ENCODE results near the gene CD9. TPM values are rescaled to one million over a fixed set of nuclear protein-coding genes. Genes with fewer than 3 reads are reported as not detected.

CD9 gene
- total RNA-seq, 3 donors from 2014 or later (not counting 1 experiment from before 2014, with no cell fraction given), result 2.1 to 55.9 (median 8.0) TPM

DNA sequence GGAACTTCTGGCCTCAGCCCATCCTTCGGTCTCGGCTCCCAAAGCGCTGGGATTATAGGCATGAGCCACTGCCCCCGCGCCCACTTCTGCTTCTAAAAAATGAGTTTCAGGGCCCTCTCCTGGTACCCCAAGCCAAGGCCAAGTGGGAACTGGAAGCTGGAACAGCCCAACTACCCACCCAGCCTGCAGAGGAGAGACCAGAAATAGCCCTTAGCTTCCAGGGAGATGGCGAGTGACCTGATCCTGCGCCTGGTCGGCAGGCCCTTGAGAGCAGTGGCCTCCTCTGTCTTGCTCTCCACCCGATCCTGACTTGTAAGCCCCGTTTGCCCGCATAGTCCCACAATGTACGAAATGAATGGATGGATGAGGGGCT is 79.0 kb downstream of the CD9 start:
- Mint-ChIP-seq H3K27ac (no peak overlapping the region), H3K36me3 (no peaks in the 10 kb centered on the region), H3K4me3 (peak overlapping the region; percentile 56), H3K9me3 (no peaks in the 10 kb centered on the region), H3K27me3 (ENCODE audit: low read depth in 2 of 2) (peaks cover 11 to 47% of the 10 kb centered on the region in 2 donors), H3K4me1 (no peaks in the 10 kb centered on the region)
- H3K9me3 ChIP-seq (ENCODE audit: control insufficient read depth, insufficient read depth, low read length), result no peaks in the 10 kb centered on the region
- peaks cover 10% of the 10 kb centered on the region for H3K4me1 ChIP-seq (ENCODE audit: control insufficient read depth, insufficient read depth, low read length)
- intact Hi-C loops (cut with micrococcal nuclease), result no loop called here
- TF ChIP-seq, protein P1, sequence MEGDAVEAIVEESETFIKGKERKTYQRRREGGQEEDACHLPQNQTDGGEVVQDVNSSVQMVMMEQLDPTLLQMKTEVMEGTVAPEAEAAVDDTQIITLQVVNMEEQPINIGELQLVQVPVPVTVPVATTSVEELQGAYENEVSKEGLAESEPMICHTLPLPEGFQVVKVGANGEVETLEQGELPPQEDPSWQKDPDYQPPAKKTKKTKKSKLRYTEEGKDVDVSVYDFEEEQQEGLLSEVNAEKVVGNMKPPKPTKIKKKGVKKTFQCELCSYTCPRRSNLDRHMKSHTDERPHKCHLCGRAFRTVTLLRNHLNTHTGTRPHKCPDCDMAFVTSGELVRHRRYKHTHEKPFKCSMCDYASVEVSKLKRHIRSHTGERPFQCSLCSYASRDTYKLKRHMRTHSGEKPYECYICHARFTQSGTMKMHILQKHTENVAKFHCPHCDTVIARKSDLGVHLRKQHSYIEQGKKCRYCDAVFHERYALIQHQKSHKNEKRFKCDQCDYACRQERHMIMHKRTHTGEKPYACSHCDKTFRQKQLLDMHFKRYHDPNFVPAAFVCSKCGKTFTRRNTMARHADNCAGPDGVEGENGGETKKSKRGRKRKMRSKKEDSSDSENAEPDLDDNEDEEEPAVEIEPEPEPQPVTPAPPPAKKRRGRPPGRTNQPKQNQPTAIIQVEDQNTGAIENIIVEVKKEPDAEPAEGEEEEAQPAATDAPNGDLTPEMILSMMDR (IDR thresholded peaks at IDR 0.05), result no peak
- no peaks in the 10 kb centered on the region for H3K36me3 ChIP-seq (ENCODE audit: control insufficient read depth, insufficient read depth, low read length)
- WGBS (ENCODE audit: insufficient coverage), result 90% methylated on average over 12 of the region's 12 CpGs
- no peak for DNase-seq
- peaks cover 16% of the 10 kb centered on the region for H3K27me3 ChIP-seq (ENCODE audit: control insufficient read depth, insufficient read depth, low read length)
- no peak for ATAC-seq
- H3K27ac ChIP-seq (ENCODE audit: low read length), result no peak overlapping the region
- H3K4me3 ChIP-seq (ENCODE audit: low read length), result no peak overlapping the region

DNA sequence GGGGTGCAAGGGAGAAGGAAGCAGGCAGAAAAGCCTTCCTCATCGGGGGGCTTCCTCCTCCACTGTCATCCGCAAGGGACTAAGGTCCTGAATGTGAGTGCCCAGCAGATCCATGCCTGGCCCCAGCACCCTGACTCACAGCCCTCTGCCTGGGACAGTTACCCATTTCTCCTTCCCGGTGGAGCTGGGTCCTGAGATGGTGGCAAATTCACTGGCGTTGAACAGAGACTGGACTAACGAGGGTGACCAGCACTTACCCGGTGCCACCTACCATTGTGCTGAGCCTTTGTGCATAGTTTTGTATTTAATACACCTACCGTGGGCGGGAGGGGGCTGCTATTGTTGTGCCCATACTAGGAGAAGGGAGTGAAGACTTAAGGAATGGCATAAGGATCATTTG is 79.4 kb downstream of the CD9 start:
- no peak for DNase-seq
- ATAC-seq, result no peak
- H3K4me3 ChIP-seq (ENCODE audit: low read length), result no peak overlapping the region
- H3K9me3 ChIP-seq (ENCODE audit: control insufficient read depth, insufficient read depth, low read length), result no peaks in the 10 kb centered on the region
- WGBS (ENCODE audit: insufficient coverage), result 94% methylated on average over 8 of the region's 8 CpGs
- peaks cover 16% of the 10 kb centered on the region for H3K27me3 ChIP-seq (ENCODE audit: control insufficient read depth, insufficient read depth, low read length)
- H3K36me3 Mint-ChIP-seq, result no peaks in the 10 kb centered on the region
- H3K27ac Mint-ChIP-seq, result no peak overlapping the region
- H3K4me1 Mint-ChIP-seq, result no peaks in the 10 kb centered on the region
- TF ChIP-seq, protein P1 (IDR thresholded peaks at IDR 0.05), result no peak
- no peaks in the 10 kb centered on the region for H3K36me3 ChIP-seq (ENCODE audit: control insufficient read depth, insufficient read depth, low read length)
- intact Hi-C loops (cut with micrococcal nuclease), result no loop called here
- H3K9me3 Mint-ChIP-seq, result no peaks in the 10 kb centered on the region
- H3K27me3 Mint-ChIP-seq (ENCODE audit: low read depth in 2 of 2), result peaks cover 11 to 47% of the 10 kb centered on the region in 2 donors
- peaks cover 10% of the 10 kb centered on the region for H3K4me1 ChIP-seq (ENCODE audit: control insufficient read depth, insufficient read depth, low read length)
- H3K27ac ChIP-seq (ENCODE audit: low read length), result no peak overlapping the region
- no peak overlapping the region for H3K4me3 Mint-ChIP-seq

DNA sequence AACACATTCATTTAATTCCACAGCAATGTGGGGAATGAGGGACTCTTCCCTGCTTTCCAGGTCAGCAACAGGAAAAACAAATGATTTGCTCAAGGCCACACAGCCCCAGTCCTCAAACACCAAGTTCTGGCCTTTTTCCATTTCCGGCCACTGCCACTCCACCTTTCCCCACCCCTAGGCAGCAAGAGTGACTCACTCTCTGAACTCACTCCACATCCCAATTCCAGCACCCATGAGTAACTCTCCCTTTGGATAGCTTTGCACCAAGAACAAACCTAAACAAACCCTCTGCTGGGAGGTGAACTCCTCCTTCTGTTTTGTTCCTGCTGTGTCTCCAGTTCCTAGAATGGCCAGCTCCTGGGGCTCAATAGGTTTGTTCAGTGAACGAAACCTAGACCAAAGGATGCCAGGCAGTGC is 79.9 kb downstream of the CD9 start:
- no peaks in the 10 kb centered on the region for H3K9me3 ChIP-seq (ENCODE audit: control insufficient read depth, insufficient read depth, low read length)
- DNase-seq, result no peak
- Mint-ChIP-seq H3K4me3 (no peak overlapping the region), H3K27ac (no peak overlapping the region), H3K4me1 (no peaks in the 10 kb centered on the region), H3K27me3 (ENCODE audit: low read depth in 2 of 2) (peaks cover 11 to 42% of the 10 kb centered on the region in 2 donors), H3K36me3 (no peaks in the 10 kb centered on the region), H3K9me3 (no peaks in the 10 kb centered on the region)
- no peak for ATAC-seq
- peaks cover 16% of the 10 kb centered on the region for H3K27me3 ChIP-seq (ENCODE audit: control insufficient read depth, insufficient read depth, low read length)
- no peak overlapping the region for H3K4me3 ChIP-seq (ENCODE audit: low read length)
- intact Hi-C loops (cut with micrococcal nuclease), result no loop called here
- H3K36me3 ChIP-seq (ENCODE audit: control insufficient read depth, insufficient read depth, low read length), result no peaks in the 10 kb centered on the region
- TF ChIP-seq, protein P1 (IDR thresholded peaks at IDR 0.05), result no peak
- no peak overlapping the region for H3K27ac ChIP-seq (ENCODE audit: low read length)
- peaks cover 10% of the 10 kb centered on the region for H3K4me1 ChIP-seq (ENCODE audit: control insufficient read depth, insufficient read depth, low read length)
- WGBS (ENCODE audit: insufficient coverage), result 89% methylated on average over 2 of the region's 2 CpGs

DNA sequence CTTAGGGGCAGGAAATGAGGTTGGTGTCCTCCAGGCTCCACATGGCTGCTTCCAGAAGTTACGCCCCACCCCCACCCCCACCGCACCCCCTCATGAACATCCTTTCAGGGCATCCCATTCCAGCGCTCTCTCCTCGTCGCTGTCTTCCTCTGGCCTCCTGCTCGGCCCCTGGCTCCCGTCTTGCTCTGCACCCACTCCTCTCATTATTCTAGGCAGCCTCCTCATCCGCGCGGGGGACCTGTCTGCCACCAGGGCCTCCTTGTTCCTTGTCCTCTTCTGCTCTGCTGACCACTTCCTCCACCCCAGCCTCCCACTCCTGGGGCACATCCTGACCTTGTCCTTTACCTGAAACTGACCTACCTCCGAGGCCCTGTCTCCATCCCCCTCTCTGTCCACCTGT is 80.5 kb downstream of the CD9 start:
- H3K36me3 Mint-ChIP-seq, result no peaks in the 10 kb centered on the region
- H3K4me3 Mint-ChIP-seq, result no peak overlapping the region
- H3K9me3 Mint-ChIP-seq, result no peaks in the 10 kb centered on the region
- 86% methylated on average over 11 of the region's 11 CpGs for WGBS (ENCODE audit: insufficient coverage)
- DNase-seq, result no peak
- H3K27me3 Mint-ChIP-seq (ENCODE audit: low read depth in 2 of 2), result peaks cover 11 to 39% of the 10 kb centered on the region in 2 donors
- Histone ChIP-seq H3K4me3 (ENCODE audit: low read length) (no peak overlapping the region), H3K36me3 (ENCODE audit: control insufficient read depth, insufficient read depth, low read length) (no peaks in the 10 kb centered on the region), H3K9me3 (ENCODE audit: control insufficient read depth, insufficient read depth, low read length) (no peaks in the 10 kb centered on the region), H3K4me1 (ENCODE audit: control insufficient read depth, insufficient read depth, low read length) (peaks cover 10% of the 10 kb centered on the region), H3K27me3 (ENCODE audit: control insufficient read depth, insufficient read depth, low read length) (peaks cover 16% of the 10 kb centered on the region), H3K27ac (ENCODE audit: low read length) (no peak overlapping the region)
- H3K4me1 Mint-ChIP-seq, result no peaks in the 10 kb centered on the region
- no peak overlapping the region for H3K27ac Mint-ChIP-seq
- intact Hi-C loops (cut with micrococcal nuclease), result no loop called here
- TF ChIP-seq, protein P1 (IDR thresholded peaks at IDR 0.05), result no peak
- no peak for ATAC-seq
